Osteoblast (primary cell): Measurements from ENCODE around the gene ACVR2B. TPM values are rescaled to one million over a fixed set of nuclear protein-coding genes. Genes with fewer than 3 reads are reported as not detected.

Experiments used
- DNase-seq: peaks from one replicate; pipeline ENCODE4 v3.0.0; 2011; ENCODE audit warnings: low spot score, mixed read lengths; ENCODE audit not compliant: insufficient read length; ENCODE audit errors: missing footprints
- H2AFZ ChIP-seq: 2 replicates; pipeline ENCODE4 v1.6.0; 2011; ENCODE audit warnings: mild to moderate bottlenecking, low read length
- H3K27ac ChIP-seq: 2 replicates; pipeline ENCODE4 v1.5.1; 2011; ENCODE audit warnings: mild to moderate bottlenecking, low read depth, low read length, moderate library complexity
- H3K27me3 ChIP-seq: 2 replicates; pipeline ENCODE4 v1.6.0; 2012; ENCODE audit warnings: mild to moderate bottlenecking, control low read depth, inconsistent platforms, low read length, moderate library complexity; ENCODE audit not compliant: insufficient read depth
- H3K36me3 ChIP-seq: 2 replicates; pipeline ENCODE4 v1.5.1; 2011; ENCODE audit warnings: mild to moderate bottlenecking, low read length, control low read depth, moderate library complexity; ENCODE audit not compliant: insufficient read depth
- H3K4me1 ChIP-seq: 2 replicates; pipeline ENCODE4 v1.5.1; 2011; ENCODE audit warnings: mild to moderate bottlenecking, low read length, control low read depth, moderate library complexity; ENCODE audit not compliant: insufficient read depth
- H3K4me2 ChIP-seq: 2 replicates; pipeline ENCODE4 v1.6.0; 2011; ENCODE audit warnings: mild to moderate bottlenecking, low read length; ENCODE audit not compliant: insufficient read depth
- H3K4me3 ChIP-seq: fragments of 200-600 bp; sonication (generic); 3 replicates; pipeline ENCODE4 v1.5.1; 2012; ENCODE audit warnings: mild to moderate bottlenecking, low read length, inconsistent platforms; ENCODE audit not compliant: insufficient read depth
- H3K79me2 ChIP-seq: 2 replicates; pipeline ENCODE4 v1.6.0; 2012; ENCODE audit warnings: mild to moderate bottlenecking, low read length, control low read depth, inconsistent platforms; ENCODE audit not compliant: insufficient read depth
- H3K9me3 ChIP-seq: 2 replicates; pipeline ENCODE4 v1.5.1; 2011; ENCODE audit warnings: low read depth, low read length, control low read depth
- H4K20me1 ChIP-seq: 2 replicates; pipeline ENCODE4 v1.6.0; 2012; ENCODE audit warnings: mild to moderate bottlenecking, low read length, control low read depth; ENCODE audit not compliant: insufficient read depth
- total RNA-seq: library from RNA; depleted of rRNA; stranded (reverse); fragments of >200 nt; gene quantifications from 2 replicates; pipeline ENCODE4 v1.2.3, GENCODE V29; 2012
- TF ChIP-seq, protein P1 (sequence below): IDR thresholded peaks from 2 replicates; pipeline ENCODE4 v1.5.1; 2011; ENCODE audit warnings: mild to moderate bottlenecking, low read depth, low read length, moderate library complexity; ENCODE audit errors: extremely low read depth

ACVR2B gene
- total RNA-seq, 1 donor, result 3.6 TPM

DNA sequence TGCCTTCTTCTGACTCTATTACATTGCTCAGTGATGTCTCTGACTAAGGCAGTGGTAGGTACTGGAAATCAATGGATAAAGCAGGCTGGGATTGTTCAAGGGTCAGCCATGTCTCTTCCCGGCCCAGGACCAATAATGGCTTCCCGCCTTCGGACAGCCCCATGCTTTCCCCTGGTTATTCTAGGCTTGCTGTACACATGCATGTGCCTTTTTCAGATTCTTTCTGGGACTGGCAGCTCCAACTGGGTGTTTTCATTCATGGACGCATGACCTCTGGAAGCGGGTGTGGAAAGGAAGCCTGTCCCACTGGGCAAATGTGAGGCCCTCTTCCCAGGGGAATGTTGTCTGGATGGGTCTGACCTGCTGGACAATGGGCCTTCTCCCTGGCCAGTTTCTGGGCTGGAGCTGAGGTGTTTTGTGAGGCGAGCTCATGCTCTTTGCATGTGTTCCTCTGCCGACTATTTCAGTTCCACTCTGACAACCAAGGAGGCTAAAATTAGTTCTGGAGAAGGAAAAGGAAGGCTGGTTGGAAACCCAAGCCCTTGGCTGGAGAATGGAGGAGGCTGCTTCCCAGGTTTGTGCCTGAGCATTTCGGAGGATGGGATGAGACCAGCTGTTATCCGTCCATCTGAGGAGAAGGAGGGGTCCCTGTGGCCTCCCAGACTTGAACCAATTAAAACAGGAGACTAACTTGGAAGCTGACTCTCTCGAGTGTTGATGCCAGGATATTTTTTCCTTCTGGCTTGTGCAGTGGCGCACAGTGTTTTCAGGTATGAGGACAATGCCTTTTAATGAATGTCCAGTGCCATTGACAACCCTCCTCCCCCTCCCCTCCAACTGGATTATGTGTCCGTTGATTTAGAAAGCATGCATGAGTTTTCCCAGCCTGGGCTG lies 6.9 kb downstream of the ACVR2B start:
- TF ChIP-seq, protein P1, sequence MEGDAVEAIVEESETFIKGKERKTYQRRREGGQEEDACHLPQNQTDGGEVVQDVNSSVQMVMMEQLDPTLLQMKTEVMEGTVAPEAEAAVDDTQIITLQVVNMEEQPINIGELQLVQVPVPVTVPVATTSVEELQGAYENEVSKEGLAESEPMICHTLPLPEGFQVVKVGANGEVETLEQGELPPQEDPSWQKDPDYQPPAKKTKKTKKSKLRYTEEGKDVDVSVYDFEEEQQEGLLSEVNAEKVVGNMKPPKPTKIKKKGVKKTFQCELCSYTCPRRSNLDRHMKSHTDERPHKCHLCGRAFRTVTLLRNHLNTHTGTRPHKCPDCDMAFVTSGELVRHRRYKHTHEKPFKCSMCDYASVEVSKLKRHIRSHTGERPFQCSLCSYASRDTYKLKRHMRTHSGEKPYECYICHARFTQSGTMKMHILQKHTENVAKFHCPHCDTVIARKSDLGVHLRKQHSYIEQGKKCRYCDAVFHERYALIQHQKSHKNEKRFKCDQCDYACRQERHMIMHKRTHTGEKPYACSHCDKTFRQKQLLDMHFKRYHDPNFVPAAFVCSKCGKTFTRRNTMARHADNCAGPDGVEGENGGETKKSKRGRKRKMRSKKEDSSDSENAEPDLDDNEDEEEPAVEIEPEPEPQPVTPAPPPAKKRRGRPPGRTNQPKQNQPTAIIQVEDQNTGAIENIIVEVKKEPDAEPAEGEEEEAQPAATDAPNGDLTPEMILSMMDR, result no peak
- H3K4me1 ChIP-seq, result peaks cover 15% of the 10 kb centered on the region
- H3K79me2 ChIP-seq, result peaks cover 6% of the 10 kb centered on the region
- H3K4me2 ChIP-seq, result no peak overlapping the region
- no peaks in the 10 kb centered on the region for H3K27me3 ChIP-seq
- no peak overlapping the region for H3K4me3 ChIP-seq
- DNase-seq, result peak; percentile 66
- H3K27ac ChIP-seq, result no peak overlapping the region
- peaks cover 6% of the 10 kb centered on the region for H4K20me1 ChIP-seq
- H3K9me3 ChIP-seq, result no peaks in the 10 kb centered on the region
- H2AFZ ChIP-seq, result no peak overlapping the region
- H3K36me3 ChIP-seq, result no peaks in the 10 kb centered on the region

DNA sequence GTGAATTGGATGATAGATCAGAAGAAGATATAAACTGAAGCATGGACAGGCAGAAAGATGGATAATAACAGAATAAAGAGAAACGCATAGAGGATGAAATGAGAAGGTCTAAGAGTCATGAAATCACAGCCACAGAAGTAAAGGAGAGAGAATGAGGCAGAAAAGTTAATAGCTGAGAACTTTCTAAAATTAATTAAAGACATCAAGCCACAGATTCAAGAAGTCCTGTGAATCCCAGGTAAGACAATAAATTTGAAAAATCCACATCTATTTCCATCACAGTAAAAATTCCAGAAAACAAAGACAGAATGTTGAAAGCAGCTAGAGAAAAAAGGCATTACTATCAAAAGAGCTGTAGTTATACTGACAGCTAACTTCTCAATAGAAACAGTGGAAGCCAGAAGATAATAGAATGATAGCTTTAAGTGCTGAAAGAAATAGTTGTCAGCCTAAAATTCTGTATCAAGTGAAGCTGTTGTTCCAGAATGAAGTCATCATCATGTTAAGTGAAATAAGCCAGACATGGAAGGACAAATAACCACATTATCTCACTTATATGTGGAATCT lies 12.0 kb downstream of the ACVR2B start:
- TF ChIP-seq, protein P1, result no peak
- Histone ChIP-seq H2AFZ (no peak overlapping the region), H3K27ac (no peak overlapping the region), H3K4me1 (no peaks in the 10 kb centered on the region), H3K27me3 (no peaks in the 10 kb centered on the region), H3K36me3 (no peaks in the 10 kb centered on the region), H4K20me1 (no peaks in the 10 kb centered on the region), H3K9me3 (no peaks in the 10 kb centered on the region), H3K79me2 (no peaks in the 10 kb centered on the region), H3K4me2 (no peak overlapping the region), H3K4me3 (no peak overlapping the region)
- DNase-seq, result no peak

GRCh38 chr3:38468765-38469164 lies 15.1 kb downstream of the ACVR2B start:
- no peak for DNase-seq
- TF ChIP-seq, protein P1, result no peak
- Histone ChIP-seq H3K79me2 (no peaks in the 10 kb centered on the region), H2AFZ (no peak overlapping the region), H3K9me3 (no peaks in the 10 kb centered on the region), H3K4me2 (no peak overlapping the region), H3K27ac (no peak overlapping the region), H3K4me1 (no peaks in the 10 kb centered on the region), H3K36me3 (no peaks in the 10 kb centered on the region), H4K20me1 (peaks cover 12% of the 10 kb centered on the region), H3K4me3 (no peak overlapping the region), H3K27me3 (no peaks in the 10 kb centered on the region)

- peaks cover 12% of the 10 kb centered on the region for H4K20me1 ChIP-seq
- H2AFZ ChIP-seq, result no peak overlapping the region
- H3K36me3 ChIP-seq, result no peaks in the 10 kb centered on the region
- DNase-seq, result no peak
- no peaks in the 10 kb centered on the region for H3K4me1 ChIP-seq
- no peaks in the 10 kb centered on the region for H3K9me3 ChIP-seq
- H3K27me3 ChIP-seq, result no peaks in the 10 kb centered on the region
- no peak overlapping the region for H3K4me3 ChIP-seq
- TF ChIP-seq, protein P1, result no peak
- no peaks in the 10 kb centered on the region for H3K79me2 ChIP-seq
- no peak overlapping the region for H3K4me2 ChIP-seq
- H3K27ac ChIP-seq, result no peak overlapping the region
Observed at GRCh38 chr3:38469852-38470251, 16.2 kb downstream of the ACVR2B start.
